HEK293 (cell line): ENCODE results near the gene PYDC1.

Source experiments
- CTCF ChIP-seq: fragments of 450-650 bp; formaldehyde crosslinking; IDR thresholded peaks from 2 replicates; pipeline ENCODE4 v1.5.1; 2016; ENCODE audit warnings: missing biosample characterization, missing genetic modification characterization
- PRDM1 ChIP-seq: fragments of 450-650 bp; formaldehyde crosslinking; IDR thresholded peaks from 2 replicates; pipeline ENCODE4; 2016; ENCODE audit warnings: missing biosample characterization, missing genetic modification characterization
- SETDB1 ChIP-seq: IDR thresholded peaks from one replicate; pipeline ENCODE4 v1.6.1; 2017; ENCODE audit warnings: mild to moderate bottlenecking, low read length, moderate library complexity, mixed read lengths; ENCODE audit not compliant: insufficient read length
- TCF7L2 ChIP-seq: IDR thresholded peaks from 2 replicates; pipeline ENCODE4 v1.6.1; 2011; ENCODE audit warnings: low read depth, mild to moderate bottlenecking, inconsistent platforms, low read length, moderate library complexity, borderline replicate concordance
- ZNF302 ChIP-seq: fragments of 450-650 bp; formaldehyde crosslinking; IDR thresholded peaks from 2 replicates; pipeline ENCODE4 v1.5.1; 2016; ENCODE audit warnings: missing biosample characterization, missing genetic modification characterization, low read depth
- ZNF341 ChIP-seq: fragments of 450-650 bp; formaldehyde crosslinking; IDR thresholded peaks from 2 replicates; pipeline ENCODE4; 2016; ENCODE audit warnings: low read depth, missing biosample characterization, missing genetic modification characterization
- ZNF513 ChIP-seq: fragments of 450-650 bp; IDR thresholded peaks from 2 replicates; pipeline ENCODE4 v1.5.1; 2018; ENCODE audit warnings: missing biosample characterization, missing genetic modification characterization
- TF ChIP-seq, protein P1 (sequence below): fragments of 450-650 bp; formaldehyde crosslinking; IDR thresholded peaks from 2 replicates; pipeline ENCODE4 v1.5.1; 2016; ENCODE audit warnings: missing biosample characterization, missing genetic modification characterization

- TF ChIP-seq CTCF (tag by site-specific recombination), result no peak
- TF ChIP-seq SETDB1, result no peak
- TF ChIP-seq ZNF302 (tag by site-specific recombination), result no peak
- TF ChIP-seq, protein P1, sequence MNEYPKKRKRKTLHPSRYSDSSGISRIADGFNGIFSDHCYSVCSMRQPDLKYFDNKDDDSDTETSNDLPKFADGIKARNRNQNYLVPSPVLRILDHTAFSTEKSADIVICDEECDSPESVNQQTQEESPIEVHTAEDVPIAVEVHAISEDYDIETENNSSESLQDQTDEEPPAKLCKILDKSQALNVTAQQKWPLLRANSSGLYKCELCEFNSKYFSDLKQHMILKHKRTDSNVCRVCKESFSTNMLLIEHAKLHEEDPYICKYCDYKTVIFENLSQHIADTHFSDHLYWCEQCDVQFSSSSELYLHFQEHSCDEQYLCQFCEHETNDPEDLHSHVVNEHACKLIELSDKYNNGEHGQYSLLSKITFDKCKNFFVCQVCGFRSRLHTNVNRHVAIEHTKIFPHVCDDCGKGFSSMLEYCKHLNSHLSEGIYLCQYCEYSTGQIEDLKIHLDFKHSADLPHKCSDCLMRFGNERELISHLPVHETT (tag by site-specific recombination), result no peak
- no peak for TF ChIP-seq ZNF341 (tag by site-specific recombination)
- TF ChIP-seq ZNF513, result no peak
- no peak for TF ChIP-seq TCF7L2
- TF ChIP-seq PRDM1, result no peak
These were observed 29.8 kb downstream of the PYDC1 start for GRCh38 chr16:31186930-31187807.
